T-cell (primary cell): Measurements from ENCODE around the gene KIF5C. TPM values are rescaled to one million over a fixed set of nuclear protein-coding genes. Genes with fewer than 3 reads are reported as not detected.

ENCODE experiments used
- ATAC-seq, 4 experiments: fragments of 200-7000 bp in 3 of 4; fragments of 150-1000 bp in 1 of 4; cut with Tn5 transposase; replicated peaks in 1 of 4; 1 replicate in 3 of 4; 2 replicates in 1 of 4; pipeline ENCODE4 v1.10.0; 2021; ENCODE audit warnings: moderate library complexity in 3 of 4, mild to moderate bottlenecking in 2 of 4, moderate number of reproducible peaks in 1 of 4
- CTCF ChIA-PET, 2 donors: fragments of 300-600 bp; sonication (Branson Sonifier 250); formaldehyde crosslinking; loops; one replicate each; lab custom pipeline; 2022; ENCODE audit warnings: antibody characterized with exemption in 2 of 2; lab: Charles Lee
- POLR2A ChIA-PET, 2 donors: fragments of 300-600 bp; sonication (Branson Sonifier 250); formaldehyde crosslinking; loops; one replicate each; lab custom pipeline; 2022; ENCODE audit warnings: antibody characterized with exemption in 2 of 2; lab: Charles Lee
- DNase-seq, 35 experiments: peaks; one replicate each; pipeline versions ENCODE4 v3.0.0 to v3.0.0-alpha.2; 2013 to 2023
- H3K27ac ChIP-seq: one replicate; pipeline ENCODE4 v1.5.1; 2013; ENCODE audit warnings: low read length
- H3K27me3 ChIP-seq, 2 experiments: replicated peaks in 1 of 2; 1 replicate in 1 of 2; 2 replicates in 1 of 2; pipeline versions ENCODE4 v1.6.1 to v1.7.0; 2013; ENCODE audit warnings: low read length in 1 of 2, mixed read lengths in 1 of 2; ENCODE audit not compliant: control insufficient read depth in 2 of 2, insufficient read depth in 2 of 2; ENCODE audit errors: extremely low read depth in 1 of 2
- H3K36me3 ChIP-seq, 2 donors: 1 replicate in 1 of 2; 2 replicates in 1 of 2; pipeline versions ENCODE4 v1.6.1 to v1.7.0; 2013; ENCODE audit warnings: low read length in 1 of 2; ENCODE audit not compliant: control insufficient read depth in 2 of 2, insufficient read depth in 1 of 2; ENCODE audit errors: extremely low read depth in 1 of 2
- H3K4me1 ChIP-seq, 2 experiments: 1 replicate in 1 of 2; 2 replicates in 1 of 2; pipeline versions ENCODE4 v1.6.1 to v1.7.0; 2013; ENCODE audit warnings: low read length in 2 of 2, mixed read lengths in 1 of 2; ENCODE audit not compliant: insufficient read depth in 2 of 2, control insufficient read depth in 1 of 2; ENCODE audit errors: extremely low read depth in 1 of 2
- H3K4me3 ChIP-seq, 2 donors: 1 replicate in 1 of 2; 2 replicates in 1 of 2; pipeline versions ENCODE4 v1.5.1 to v1.7.0; 2013; ENCODE audit warnings: mild to moderate bottlenecking in 2 of 2, low read length in 1 of 2, moderate library complexity in 1 of 2; ENCODE audit not compliant: control insufficient read depth in 1 of 2; ENCODE audit errors: extremely low read depth in 1 of 2
- H3K9me3 ChIP-seq: 2 replicates; pipeline ENCODE4 v1.7.0; 2013
- H3K27ac Mint-ChIP-seq, 2 donors: one replicate each; pipeline ENCODE4 v1.8.0; 2020 to 2021; ENCODE audit warnings: mild to moderate bottlenecking in 2 of 2, mixed read lengths in 2 of 2
- H3K27me3 Mint-ChIP-seq, 2 donors: one replicate each; pipeline ENCODE4 v1.8.0; 2021 to 2022; ENCODE audit warnings: mixed read lengths in 2 of 2
- H3K36me3 Mint-ChIP-seq: one replicate; pipeline ENCODE4 v1.8.0; 2021; ENCODE audit warnings: mixed read lengths
- H3K4me1 Mint-ChIP-seq, 3 donors: one replicate each; pipeline ENCODE4 v1.8.0; 2020 to 2022; ENCODE audit warnings: mixed read lengths in 3 of 3, mild to moderate bottlenecking in 1 of 3
- H3K4me3 Mint-ChIP-seq, 3 donors: one replicate each; pipeline ENCODE4 v1.8.0; 2020 to 2022; ENCODE audit warnings: mild to moderate bottlenecking in 3 of 3, mixed read lengths in 3 of 3, moderate library complexity in 3 of 3
- H3K9me3 Mint-ChIP-seq, 3 donors: one replicate each; pipeline ENCODE4 v1.8.0; 2020 to 2022; ENCODE audit warnings: mixed read lengths in 3 of 3
- WGBS: methylation state at CpG from one replicate; pipeline ENCODE4 v1.1.5; 2013; ENCODE audit warnings: missing lambda C conversion rate; ENCODE audit not compliant: insufficient coverage; 5-methylcytosine and 5-hydroxymethylcytosine counted together
- total RNA-seq, 35 experiments: library from RNA in 6 of 35; stranded (reverse) in 6 of 35; fragments of 120-200 nt in 1 of 35; gene quantifications; one replicate each; pipeline versions ENCODE4 v1.2.1 to v1.2.4 and lab custom pipeline; 2013 to 2026

Gene KIF5C
- total RNA-seq, 5 donors from 2014 or later (not counting 1 experiment from before 2014, with no cell fraction given): 9.4 to 17.0 (median 14.7) TPM

DNA sequence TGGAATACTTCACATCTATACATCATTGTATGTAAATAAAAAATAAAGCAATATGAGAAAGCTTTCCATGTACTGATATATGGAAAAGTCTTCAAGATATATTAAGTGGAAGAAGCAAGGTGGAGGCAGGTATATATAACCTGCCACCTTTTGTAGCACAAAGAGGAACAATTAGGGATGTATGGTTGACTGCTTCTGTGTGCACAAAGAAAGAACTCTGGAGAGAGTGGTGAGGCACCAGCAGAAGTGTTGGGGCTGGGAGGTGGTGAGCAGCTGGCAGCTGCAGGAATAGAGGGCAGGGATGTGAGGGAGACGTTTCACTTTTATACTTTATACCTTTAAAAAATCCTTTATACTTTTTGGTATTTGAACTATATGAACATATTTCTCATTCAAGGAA, 26.1 kb downstream of the KIF5C start:
- Mint-ChIP-seq H3K9me3 (no peaks in the 10 kb centered on the region), H3K36me3 (peaks cover 16% of the 10 kb centered on the region), H3K27ac (no peak overlapping the region), H3K4me3 (no peak overlapping the region), H3K27me3 (peaks cover 1 to 13% of the 10 kb centered on the region in 2 donors), H3K4me1 (no peaks in the 10 kb centered on the region)
- peaks cover 0 to 2% of the 10 kb centered on the region in 2 experiments for H3K27me3 ChIP-seq
- no CpG with 5 or more reads among the region's 1 CpG for WGBS
- no peaks in the 10 kb centered on the region for H3K4me1 ChIP-seq
- CTCF ChIA-PET: no interaction called here
- DNase-seq (no peak), ATAC-seq (no peak)
- no peak overlapping the region for H3K4me3 ChIP-seq
- POLR2A ChIA-PET: no interaction called here
- no peak overlapping the region for H3K27ac ChIP-seq
- H3K9me3 ChIP-seq: no peaks in the 10 kb centered on the region
- H3K36me3 ChIP-seq: no peaks in the 10 kb centered on the region

- Mint-ChIP-seq H3K27me3 (peaks cover 0 to 13% of the 10 kb centered on the region in 2 donors), H3K36me3 (peaks cover 16% of the 10 kb centered on the region), H3K27ac (no peak overlapping the region), H3K4me3 (no peak overlapping the region), H3K4me1 (no peaks in the 10 kb centered on the region), H3K9me3 (no peaks in the 10 kb centered on the region)
- no peaks in the 10 kb centered on the region for H3K9me3 ChIP-seq
- ChIA-PET CTCF (no interaction called here), POLR2A (no interaction called here)
- H3K4me3 ChIP-seq: no peak overlapping the region
- ATAC-seq (no peak), DNase-seq (no peak)
- no peak overlapping the region for H3K27ac ChIP-seq
- no peaks in the 10 kb centered on the region for H3K4me1 ChIP-seq
- H3K36me3 ChIP-seq: no peaks in the 10 kb centered on the region
- peaks cover 0 to 2% of the 10 kb centered on the region in 2 experiments for H3K27me3 ChIP-seq
- WGBS: no CpG with 5 or more reads among the region's 1 CpG
These were observed 27.8 kb downstream of the KIF5C start for GRCh38 chr2:148902798-148903197.

- peaks cover 0 to 13% of the 10 kb centered on the region in 2 donors for H3K27me3 Mint-ChIP-seq
- no peaks in the 10 kb centered on the region for H3K36me3 ChIP-seq
- DNase-seq (no peak), ATAC-seq (no peak)
- peaks cover 16% of the 10 kb centered on the region for H3K36me3 Mint-ChIP-seq
- H3K4me3 ChIP-seq: no peak overlapping the region
- H3K9me3 Mint-ChIP-seq: no peaks in the 10 kb centered on the region
- no peaks in the 10 kb centered on the region for H3K4me1 ChIP-seq
- peaks cover 0 to 2% of the 10 kb centered on the region in 2 experiments for H3K27me3 ChIP-seq
- H3K27ac Mint-ChIP-seq: no peak overlapping the region
- no peak overlapping the region for H3K27ac ChIP-seq
- ChIA-PET POLR2A (no interaction called here), CTCF (interaction anchor here in 1 of 2 donors (0.6 kb wide), 1 partner anchor 21 kb away, joined by 3 read pairs; no protein-coding TSS in a partner anchor)
- H3K4me1 Mint-ChIP-seq: no peaks in the 10 kb centered on the region
- no peak overlapping the region for H3K4me3 Mint-ChIP-seq
- no peaks in the 10 kb centered on the region for H3K9me3 ChIP-seq
- 96% methylated on average over 3 of the region's 6 CpGs for WGBS
These were observed 28.3 kb downstream of the KIF5C start for GRCh38 chr2:148903294-148903693.

GRCh38 chr2:148903979-148904378, 29.0 kb downstream of the KIF5C start:
- 85% methylated on average over 2 of the region's 4 CpGs for WGBS
- H3K9me3 ChIP-seq: no peaks in the 10 kb centered on the region
- H3K4me1 ChIP-seq: no peaks in the 10 kb centered on the region
- DNase-seq (no peak), ATAC-seq (no peak)
- no peaks in the 10 kb centered on the region for H3K36me3 ChIP-seq
- ChIA-PET POLR2A (no interaction called here), CTCF (no interaction called here)
- Mint-ChIP-seq H3K27ac (no peak overlapping the region), H3K27me3 (peaks cover 0 to 13% of the 10 kb centered on the region in 2 donors), H3K9me3 (no peaks in the 10 kb centered on the region), H3K36me3 (peaks cover 16% of the 10 kb centered on the region), H3K4me3 (no peak overlapping the region), H3K4me1 (no peaks in the 10 kb centered on the region)
- H3K27me3 ChIP-seq: peaks cover 1 to 2% of the 10 kb centered on the region in 2 experiments
- H3K4me3 ChIP-seq: no peak overlapping the region
- H3K27ac ChIP-seq: no peak overlapping the region

DNA sequence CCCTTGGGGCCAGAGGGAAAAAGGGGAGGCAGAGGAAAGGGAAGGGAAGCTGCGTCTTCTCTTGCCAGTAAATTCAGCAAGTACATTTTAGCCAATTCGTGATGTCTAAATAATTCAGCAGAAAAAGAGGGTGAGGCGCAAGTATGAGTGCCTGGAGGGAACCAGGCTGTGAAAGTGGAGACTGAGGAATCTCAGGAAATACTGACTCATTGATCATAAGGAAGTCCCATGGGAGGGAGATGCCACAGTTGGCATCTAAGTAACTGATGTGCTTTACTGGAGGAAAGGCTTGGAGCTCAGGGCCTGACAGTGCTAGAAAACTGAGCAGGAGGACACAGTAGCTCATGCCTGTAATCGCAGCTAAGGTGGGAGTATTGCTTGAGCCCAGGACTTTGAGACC, 31.1 kb downstream of the KIF5C start:
- POLR2A ChIA-PET: interaction anchor here in 1 of 2 donors (0.6 kb wide), 1 partner anchor 98 kb away, joined by 5 read pairs; no protein-coding TSS in a partner anchor
- Mint-ChIP-seq H3K36me3 (peaks cover 16% of the 10 kb centered on the region), H3K4me3 (no peak overlapping the region), H3K4me1 (peaks cover 4 to 8% (median 5%) of the 10 kb centered on the region in 3 donors), H3K9me3 (no peaks in the 10 kb centered on the region), H3K27me3 (peaks cover 0 to 13% of the 10 kb centered on the region in 2 donors), H3K27ac (no peak overlapping the region)
- Histone ChIP-seq H3K27me3 (peaks cover 0 to 4% of the 10 kb centered on the region in 2 experiments), H3K27ac (no peak overlapping the region), H3K4me3 (no peak overlapping the region), H3K9me3 (no peaks in the 10 kb centered on the region), H3K36me3 (no peaks in the 10 kb centered on the region), H3K4me1 (no peaks in the 10 kb centered on the region)
- DNase-seq (no peak), ATAC-seq (no peak)
- CTCF ChIA-PET: no interaction called here
- WGBS: 89% methylated on average over 3 of the region's 4 CpGs

DNA sequence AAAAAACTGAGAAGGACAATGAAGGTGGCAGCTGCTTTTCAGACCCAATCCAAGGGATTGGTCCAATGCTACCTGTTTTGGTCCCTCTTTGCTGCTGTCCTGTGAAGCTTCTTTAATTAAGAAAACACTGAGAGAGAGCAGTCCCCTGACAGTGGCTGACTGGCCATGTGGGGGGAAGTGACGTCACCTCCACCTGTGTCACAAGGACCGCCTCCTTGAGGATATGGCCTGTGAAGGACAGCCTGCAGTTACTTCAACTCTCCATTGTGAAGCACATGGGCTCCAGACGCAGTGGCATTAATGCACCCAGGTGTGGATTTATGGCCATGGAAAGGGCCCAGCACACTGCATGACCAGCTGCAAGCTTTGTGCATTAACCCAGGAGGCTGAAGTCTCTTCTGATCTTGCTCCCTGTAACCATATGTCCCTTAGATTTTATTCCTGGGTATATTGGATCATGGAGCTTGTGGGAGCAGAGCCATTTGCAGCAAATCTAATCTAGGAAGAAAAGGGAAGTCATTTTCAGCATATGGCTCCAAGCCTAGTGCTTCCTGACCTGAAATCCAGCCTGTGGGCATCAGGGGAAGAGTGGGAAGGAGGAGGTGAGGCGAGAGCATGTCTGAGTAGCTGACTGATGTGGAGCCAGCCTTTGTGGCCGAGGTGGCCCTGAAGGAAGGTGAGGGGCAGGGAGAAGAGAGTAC, 32.2 kb downstream of the KIF5C start:
- Mint-ChIP-seq H3K27ac (no peak overlapping the region), H3K9me3 (no peaks in the 10 kb centered on the region), H3K27me3 (peaks cover 0 to 13% of the 10 kb centered on the region in 2 donors), H3K4me3 (no peak overlapping the region), H3K36me3 (peaks cover 16% of the 10 kb centered on the region), H3K4me1 (peaks cover 4 to 13% (median 7%) of the 10 kb centered on the region in 3 donors)
- H3K4me3 ChIP-seq: no peak overlapping the region
- WGBS: 77% methylated on average over 3 of the region's 5 CpGs
- H3K9me3 ChIP-seq: no peaks in the 10 kb centered on the region
- CTCF ChIA-PET: no interaction called here
- H3K4me1 ChIP-seq: no peaks in the 10 kb centered on the region
- no peak overlapping the region for H3K27ac ChIP-seq
- POLR2A ChIA-PET: no interaction called here
- DNase-seq (no peak), ATAC-seq (no peak)
- peaks cover 0 to 4% of the 10 kb centered on the region in 2 experiments for H3K27me3 ChIP-seq
- H3K36me3 ChIP-seq: no peaks in the 10 kb centered on the region
